Suppressor macrophage (primary cell): ENCODE measurements around the gene CISD3.

Source experiments
- DNase-seq, 4 experiments: peaks; one replicate each; pipeline ENCODE4 v3.0.0-alpha.2; 2020 to 2022

The CISD3 gene

GRCh38 chr17:38745545-38745944 is 15.4 kb downstream of the CISD3 start:
- DNase-seq, result peak in 1 of 4 experiments; percentile 7

DNA sequence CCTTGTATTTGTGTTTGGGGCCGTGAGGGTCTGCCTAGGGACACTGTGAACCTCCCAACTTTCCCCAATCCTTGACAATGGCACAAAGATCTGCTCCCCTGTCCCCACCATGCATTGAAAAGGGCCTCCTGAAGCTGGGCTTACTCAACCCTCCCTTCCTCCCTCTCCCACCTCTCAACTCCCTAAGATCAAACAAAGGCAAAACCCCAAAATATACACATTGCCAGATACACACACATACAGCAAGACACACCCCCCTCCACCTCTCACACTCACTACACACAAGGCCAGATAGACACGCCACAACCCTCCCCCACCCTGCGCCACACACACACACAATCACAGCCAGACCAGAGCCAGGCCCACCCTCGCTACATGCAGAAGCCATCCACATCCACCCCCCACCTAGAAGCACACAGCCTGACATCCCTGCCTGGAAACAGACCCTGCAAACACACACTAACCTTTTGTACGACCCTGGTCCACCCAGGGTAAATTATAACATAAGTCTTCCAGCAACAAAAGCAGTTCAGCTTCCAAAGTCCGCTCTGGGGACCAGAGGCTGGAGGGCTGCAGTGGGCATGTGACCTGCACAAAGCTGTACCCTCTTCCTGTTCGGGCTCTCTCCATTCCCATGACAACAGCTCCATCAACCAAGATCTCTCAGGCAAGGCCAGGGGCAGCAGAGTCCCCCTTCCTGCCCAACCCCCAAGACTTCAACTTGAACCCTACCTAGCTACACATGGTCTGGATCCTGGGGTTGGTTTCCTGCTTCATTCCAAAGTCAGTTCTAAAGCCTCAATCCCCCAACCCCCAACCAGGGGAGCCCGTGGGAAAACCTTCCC is 16.1 kb downstream of the CISD3 start:
- DNase-seq, result no peak

DNA sequence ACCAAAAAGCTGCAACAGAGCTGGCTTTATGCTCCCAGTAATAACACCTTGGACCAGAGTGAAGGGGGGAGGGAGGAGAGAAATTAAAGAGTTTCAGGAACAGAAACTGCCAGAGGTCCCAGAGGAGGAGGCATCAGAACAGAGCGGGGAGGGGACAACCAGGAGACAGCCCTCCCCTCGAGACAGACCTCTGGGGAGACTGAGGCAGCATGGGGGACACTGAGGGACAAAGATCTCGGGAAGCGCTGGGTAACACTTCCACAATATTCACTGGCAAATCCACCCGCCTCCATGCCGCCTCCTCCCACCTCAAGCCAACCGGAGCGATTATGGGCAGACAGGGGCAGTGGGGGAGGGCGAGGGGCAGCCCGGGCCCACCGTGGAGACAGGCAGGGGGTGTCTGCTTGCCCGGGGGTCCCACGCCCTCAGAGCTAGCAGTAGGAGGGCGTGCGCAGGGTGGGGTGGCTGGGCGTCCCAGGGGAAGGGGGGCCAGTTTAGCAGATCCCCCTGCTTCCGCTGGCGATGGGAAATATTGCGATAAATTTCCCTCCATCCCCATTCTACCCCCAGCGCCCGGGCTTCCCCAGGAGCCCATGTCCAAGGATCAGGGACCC is 16.8 kb downstream of the CISD3 start:
- DNase-seq, result peak in 1 of 4 experiments; percentile 40

DNA sequence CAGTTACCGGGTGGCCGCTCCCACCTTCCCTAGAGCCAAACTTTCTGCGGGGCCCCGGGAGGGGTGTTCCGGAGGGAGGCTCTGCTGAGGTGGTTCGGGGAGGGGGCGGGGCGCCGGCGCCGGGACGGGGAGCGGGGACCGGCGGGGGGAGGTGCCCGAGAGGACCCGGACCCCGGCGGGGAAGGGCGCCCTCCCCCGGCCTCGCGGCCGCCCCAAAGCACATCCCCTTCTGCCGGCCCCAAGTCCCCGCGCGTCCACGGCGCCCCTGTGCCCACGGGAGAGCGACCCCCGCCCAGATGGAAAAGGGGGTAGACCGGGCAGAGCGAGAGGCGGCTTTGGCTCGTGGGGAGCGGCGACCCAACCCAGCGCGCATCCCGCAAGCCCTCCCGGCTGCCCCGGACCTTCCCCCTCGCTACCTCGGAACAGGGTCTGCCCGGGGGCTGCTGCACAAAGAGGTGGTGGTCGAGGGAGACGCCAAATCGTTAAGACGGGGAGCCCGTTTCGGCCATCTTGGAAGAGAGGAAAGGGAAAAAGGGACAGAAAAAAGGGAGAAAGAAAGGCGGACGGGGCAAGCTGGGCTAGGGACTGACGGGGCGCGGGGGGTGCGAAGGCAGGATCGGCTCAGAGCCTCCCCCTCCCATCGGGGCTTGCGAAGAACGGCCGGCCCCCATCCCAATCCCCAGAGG is 17.5 kb downstream of the CISD3 start:
- peak in 1 of 4 experiments; percentile 9 for DNase-seq

GRCh38 chr17:38748149-38748891 is 18.2 kb downstream of the CISD3 start, which contains the start of gene PCGF2:
PCGF2 (minus strand) TSS chr17:38748336; CDS start chr17:38740402, 7,934 bp downstream.
- peak in 1 of 4 experiments; percentile 22 for DNase-seq

- no peak for DNase-seq
Measured at GRCh38 chr17:38748892-38749222, 18.7 kb downstream of the CISD3 start.

- peak; percentile 53 to 83 (median 74) for DNase-seq
Measured at GRCh38 chr17:38749223-38750043, 19.3 kb downstream of the CISD3 start.

DNA sequence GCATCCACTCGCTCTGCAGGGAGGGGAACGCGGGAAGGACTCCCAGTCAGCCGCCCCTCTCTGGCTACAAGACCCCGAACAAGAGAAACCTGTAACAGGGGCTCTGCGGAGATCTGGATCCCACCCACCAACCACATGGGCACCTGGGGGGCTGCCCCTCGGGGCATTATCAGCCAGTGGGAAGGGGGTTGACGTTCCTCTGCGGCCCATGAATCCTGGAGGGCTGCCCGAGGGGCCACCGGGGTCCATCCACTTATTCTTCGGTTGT is 19.8 kb downstream of the CISD3 start:
- DNase-seq, result no peak

- peak in 3 of 4 experiments; percentile 26 to 28 (median 27) for DNase-seq
Measured at GRCh38 chr17:38750312-38751121, 20.4 kb downstream of the CISD3 start.

DNA sequence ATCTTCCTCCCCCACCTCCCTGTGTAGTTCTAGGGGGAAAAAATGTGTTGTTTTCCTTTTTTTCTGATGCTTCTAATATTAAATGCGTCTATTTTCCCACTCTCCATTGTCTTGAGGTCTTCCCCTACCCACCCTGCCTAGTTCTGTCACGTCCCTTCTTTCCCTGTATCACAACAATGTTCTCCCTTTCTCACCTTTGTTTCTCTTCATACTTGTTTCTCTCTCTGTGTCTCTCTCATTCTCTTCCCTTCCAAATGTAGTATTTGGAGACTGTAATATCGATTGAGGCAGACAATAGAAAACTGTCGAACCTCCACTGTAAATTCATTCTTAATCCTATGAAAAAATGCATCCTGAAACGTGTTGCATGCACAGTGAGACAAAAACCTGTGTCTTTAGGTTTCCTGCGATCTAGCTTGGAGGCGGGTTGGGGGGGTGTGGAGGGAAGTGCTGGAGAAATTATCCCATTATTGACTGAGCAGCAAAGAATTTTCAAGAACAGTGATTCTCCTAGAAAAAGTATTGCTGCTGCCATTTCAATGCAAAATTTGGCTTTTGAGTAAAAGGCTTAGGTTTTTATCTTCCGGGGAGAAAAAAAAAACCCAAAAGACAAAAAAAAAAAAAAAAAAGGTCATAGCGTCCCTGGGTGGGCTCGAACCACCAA is 21.1 kb downstream of the CISD3 start:
- peak in 1 of 4 experiments; percentile 23 for DNase-seq

DNA sequence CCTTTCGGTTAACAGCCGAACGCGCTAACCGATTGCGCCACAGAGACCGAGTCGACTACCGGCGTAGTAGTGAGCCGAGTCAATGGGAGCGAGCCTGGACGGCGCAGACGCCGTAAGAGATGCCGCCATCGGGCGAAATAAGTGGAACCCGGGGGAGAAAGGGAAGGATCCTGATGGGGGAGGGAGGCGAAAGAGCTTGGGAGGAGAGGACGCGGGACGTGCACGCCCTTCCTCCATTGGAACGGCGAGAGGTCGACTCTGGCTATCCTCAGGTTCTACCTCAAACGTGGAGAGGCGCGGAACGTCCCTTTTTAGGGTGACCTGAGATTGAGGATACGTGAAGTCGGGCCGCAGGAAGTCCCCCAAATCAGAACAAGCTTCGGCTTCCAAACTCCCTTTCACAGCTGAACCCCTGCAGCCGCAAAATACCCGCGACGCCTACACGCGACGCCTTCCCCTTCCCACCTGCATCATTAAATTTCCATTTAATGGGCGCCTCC is 21.7 kb downstream of the CISD3 start:
- peak; percentile 87 to 95 (median 92) for DNase-seq

DNA sequence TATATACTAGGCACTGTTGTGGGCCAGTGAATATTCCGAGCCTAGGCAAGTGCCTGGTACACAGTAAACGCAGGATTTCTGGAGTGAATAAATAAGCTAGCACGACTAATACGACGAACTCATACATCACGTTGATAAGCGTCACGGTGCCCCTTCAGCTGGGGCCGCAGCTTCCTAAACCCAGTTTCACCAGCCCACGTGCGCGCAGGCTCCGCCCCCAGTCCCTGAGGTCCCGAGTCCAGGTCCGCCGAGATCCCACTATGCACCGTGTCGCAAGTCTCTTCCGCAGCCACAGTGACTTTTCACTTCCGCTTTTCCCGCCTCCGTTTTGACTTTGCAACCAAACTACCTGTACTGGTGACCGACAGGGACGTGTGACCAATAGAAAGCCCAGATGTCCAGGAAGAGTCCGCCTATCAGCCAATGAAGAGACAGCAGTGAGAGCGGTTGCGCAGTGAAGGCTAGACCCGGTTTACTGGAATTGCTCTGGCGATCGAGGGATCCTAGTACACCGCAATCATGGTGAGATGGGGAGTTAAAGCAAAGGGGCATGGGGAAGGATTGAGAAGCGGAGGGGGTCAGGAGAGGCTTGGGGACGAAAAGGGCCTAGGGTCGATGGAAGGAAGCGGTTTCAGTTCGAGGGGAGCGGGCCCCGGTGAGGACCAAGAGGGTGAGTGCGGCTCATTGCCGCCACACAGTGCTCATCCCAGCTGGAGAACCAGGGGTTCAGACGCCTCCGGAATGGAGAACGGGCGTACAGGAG is 22.3 kb downstream of the CISD3 start, which contains the start of gene PSMB3:
TSS of gene PSMB3 (plus strand) at position 434 of the 763 bp plus-strand sequence. CDS start at position 520, 86 bp downstream.
- peak; percentile 99 to 100 (median 100) for DNase-seq

DNA sequence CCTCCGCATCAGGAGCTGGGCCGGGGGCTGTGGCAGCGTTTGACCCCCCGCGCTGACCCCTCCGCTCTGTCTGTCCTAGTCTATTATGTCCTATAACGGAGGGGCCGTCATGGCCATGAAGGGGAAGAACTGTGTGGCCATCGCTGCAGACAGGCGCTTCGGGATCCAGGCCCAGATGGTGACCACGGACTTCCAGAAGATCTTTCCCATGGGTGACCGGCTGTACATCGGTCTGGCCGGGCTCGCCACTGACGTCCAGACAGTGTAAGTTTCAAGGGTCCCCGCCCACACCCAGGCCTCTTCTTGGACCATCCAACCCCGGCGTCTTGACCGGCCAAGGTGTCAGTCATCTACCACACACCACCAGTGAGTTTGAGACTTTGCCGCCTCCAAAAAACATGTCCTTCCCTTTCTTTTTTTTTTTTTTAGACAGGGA is 22.9 kb downstream of the CISD3 start:
- peak in 1 of 4 experiments; percentile 5 for DNase-seq

GRCh38 chr17:38761612-38762011 is 31.5 kb downstream of the CISD3 start:
- peak in 2 of 4 experiments; percentile 14 to 35 for DNase-seq

- no peak for DNase-seq
Measured at GRCh38 chr17:38762231-38762630, 32.1 kb downstream of the CISD3 start.

DNA sequence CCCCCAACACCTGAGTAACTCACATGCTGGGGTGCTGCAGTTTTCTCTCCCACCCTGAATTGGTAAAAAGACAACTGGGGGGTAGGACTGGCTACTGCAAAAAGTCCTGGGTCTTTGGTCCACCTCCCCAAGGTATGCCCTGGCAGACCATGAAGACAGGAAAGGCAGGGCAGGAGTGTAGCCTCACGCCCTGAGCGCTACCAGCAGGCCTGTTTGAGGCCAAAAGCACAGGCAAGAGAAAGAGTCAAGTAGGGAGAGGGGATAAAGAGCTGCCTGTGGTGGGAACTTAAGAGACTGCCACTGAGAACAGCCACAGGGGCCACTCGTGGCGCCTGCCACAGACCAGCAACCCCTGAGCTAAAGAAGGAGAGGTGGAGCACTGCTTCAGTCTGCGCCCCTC is 36.2 kb downstream of the CISD3 start:
- DNase-seq, result no peak

- no peak for DNase-seq
Measured at GRCh38 chr17:38768417-38768816, 38.3 kb downstream of the CISD3 start.

- no peak for DNase-seq
Measured at GRCh38 chr17:38773258-38773657, 43.1 kb downstream of the CISD3 start.

GRCh38 chr17:38777641-38778250 is 47.6 kb downstream of the CISD3 start:
- no peak for DNase-seq
